ENCODE data around the gene HEPACAM.
"Not testable (repeated sequence)": the region's sequence is repeated elsewhere in the genome, so short reads cannot be mapped to it uniquely, and the experiment has no call there.

Gene HEPACAM, protein sequence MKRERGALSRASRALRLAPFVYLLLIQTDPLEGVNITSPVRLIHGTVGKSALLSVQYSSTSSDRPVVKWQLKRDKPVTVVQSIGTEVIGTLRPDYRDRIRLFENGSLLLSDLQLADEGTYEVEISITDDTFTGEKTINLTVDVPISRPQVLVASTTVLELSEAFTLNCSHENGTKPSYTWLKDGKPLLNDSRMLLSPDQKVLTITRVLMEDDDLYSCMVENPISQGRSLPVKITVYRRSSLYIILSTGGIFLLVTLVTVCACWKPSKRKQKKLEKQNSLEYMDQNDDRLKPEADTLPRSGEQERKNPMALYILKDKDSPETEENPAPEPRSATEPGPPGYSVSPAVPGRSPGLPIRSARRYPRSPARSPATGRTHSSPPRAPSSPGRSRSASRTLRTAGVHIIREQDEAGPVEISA

DNA sequence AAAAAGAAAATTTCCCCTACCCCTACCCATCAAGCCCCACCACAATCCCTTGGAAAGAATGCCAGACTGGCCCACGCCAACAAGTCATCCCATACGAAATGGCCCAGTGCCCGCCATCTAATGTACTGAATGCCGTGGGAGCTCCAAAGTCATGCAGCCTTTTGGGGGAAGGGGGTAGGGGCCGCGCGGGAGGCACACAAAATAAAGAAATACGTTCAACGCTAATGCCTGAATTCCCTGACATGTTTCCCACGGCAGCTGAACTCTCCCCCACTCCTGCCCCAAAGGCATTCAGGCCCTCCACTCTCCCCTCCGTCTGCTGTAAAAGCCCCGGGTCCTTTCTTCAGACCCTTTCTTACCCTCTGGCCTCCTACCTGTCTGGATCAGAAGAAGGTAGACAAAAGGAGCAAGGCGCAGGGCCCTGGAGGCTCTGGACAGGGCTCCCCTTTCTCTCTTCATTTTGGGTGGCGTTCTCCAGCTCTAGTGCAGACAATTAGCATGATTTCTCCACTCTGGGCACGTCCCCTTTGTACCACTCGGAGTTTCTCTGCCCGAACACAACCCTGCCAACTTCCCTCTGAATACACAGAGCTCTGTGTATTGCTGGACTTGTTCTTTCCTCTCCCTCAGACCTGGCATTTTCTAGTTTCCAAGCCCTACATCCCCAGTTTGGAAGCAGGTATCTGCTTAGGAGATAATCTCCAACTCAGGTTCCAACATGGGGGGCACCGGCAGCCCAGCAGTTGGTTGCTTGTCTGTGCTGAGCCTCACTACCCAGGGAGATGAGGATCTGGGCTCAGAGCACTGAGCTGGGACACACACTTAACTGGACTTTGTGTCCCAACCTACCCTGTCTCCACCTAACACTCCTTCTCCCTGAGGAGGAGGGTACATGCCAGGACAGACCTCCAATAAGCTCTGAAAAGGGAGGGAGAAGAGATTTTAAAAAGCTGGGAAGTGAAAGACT lies at the start of gene HEPACAM:
Gene HEPACAM, minus strand, starts transcription at position 500 of the 967 bp plus-strand sequence. Its CDS starts 41 bp downstream, at position 459.
- no peak for DNase-seq (ENCODE audit: low read depth)

DNA sequence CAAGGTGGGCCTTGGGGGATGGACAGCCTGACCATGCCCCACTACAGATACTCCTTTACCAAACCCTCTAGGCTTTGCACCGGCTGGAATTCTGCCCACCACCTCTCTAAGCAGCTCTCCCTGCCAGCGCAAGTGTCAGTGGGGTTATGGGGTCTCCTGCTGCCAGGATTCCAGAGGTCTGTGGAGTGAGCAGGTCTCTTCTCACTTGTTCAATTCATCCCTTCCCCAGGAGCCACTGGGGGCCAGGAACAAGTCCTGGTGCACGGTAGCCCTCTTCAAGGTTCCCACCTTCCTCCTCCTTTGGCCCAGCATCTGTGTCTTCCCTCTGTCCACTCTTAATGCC lies 48.6 kb upstream of the HEPACAM start:
- DNase-seq (ENCODE audit: low read depth): no peak

DNA sequence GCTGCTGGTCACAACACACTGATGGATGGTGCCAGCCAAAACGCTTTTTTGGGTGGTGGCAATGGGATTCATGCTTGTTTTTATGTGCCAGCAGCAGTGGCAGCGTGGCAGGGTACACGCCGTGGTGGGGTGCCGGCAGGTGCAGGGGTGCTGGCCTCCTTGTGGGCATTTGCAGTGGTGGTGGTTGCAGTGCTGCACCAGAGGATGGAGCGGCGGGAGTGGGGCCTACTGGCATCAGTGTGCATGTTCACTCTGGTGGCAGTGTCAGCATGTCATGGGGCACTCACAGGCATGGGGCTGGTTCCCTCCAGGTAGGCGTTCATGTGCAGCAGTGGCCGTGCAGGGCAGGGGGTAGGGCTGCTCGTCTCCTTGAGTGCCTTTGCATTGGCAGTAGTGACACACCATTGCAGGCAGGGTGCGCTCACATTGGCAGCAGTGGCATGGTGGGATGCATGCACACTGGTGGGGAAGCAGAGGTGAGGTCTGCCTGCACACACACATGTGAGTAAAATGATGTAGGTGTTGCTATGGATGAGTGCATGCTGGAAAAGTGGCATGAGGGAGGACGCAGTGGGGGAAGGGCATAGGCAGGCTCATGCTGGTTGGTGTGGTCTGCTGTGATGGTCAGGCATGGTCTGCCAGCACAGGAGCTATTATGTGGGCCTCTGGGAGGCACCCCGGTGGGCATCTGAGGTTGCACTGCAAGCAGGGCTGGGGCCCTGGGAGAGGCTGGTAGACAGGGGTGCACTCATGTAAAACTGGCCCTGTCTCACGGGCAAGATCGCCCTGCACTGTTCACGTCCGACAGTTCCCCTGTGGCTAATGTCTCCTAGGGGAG lies 48.0 kb upstream of the HEPACAM start:
- no peak for DNase-seq (ENCODE audit: low read depth)

DNA sequence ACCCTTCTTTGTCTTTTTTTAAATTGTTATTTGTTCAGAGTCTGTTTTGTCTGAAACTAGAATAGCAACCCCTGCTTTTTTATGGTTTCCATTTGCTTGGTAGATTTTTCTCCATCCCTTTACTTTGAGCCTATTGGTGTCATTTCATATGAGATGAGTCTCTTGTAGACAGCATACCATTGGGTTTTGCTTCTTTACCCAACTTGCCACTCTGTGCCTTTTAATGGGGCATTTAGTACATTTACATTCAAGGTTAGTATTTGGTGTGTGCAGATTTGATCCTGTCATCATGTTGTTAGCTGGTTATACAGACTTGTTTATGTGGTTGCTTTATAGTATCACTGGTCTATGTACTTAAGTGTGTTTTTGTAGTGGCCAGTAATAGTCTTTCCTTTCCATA lies 46.2 kb upstream of the HEPACAM start:
- DNase-seq (ENCODE audit: low read depth): no peak

DNA sequence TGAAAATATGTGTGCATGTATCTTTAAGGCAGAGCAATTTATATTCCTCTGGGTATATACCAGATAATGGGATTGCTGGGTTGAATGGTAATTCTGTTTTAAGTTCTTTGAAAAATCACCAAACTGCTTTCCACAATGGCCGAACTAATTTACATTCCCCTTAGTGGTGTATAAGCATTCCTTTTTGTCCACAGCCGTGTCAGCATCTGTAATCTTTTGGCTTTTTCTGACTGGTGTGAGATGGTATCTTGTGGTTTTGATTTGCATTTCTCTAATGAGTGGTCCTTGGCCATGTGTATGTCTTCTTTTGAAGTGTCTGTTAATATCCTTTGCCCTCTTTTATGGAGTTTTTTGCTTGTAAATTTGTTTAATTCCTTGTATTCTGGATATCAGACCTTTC lies 42.5 kb upstream of the HEPACAM start:
- no peak for DNase-seq (ENCODE audit: low read depth)

DNA sequence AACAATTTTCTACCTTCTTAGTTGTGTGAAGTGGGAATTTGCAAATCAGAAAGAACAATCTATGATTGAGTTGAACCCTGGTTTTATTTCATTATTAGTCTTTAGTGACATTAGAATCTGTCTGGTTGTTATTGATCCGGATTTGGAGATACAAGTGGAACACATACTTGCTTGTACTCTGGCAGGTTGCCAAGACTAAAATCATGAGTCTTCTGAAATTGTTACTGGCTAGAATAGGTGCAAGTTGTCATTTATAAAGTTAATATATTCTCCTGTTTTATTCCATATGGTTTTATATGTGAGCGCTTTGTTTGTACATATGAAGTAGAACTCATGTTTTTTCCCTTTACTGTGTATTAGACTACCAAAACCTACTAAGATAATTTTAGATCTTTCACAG lies 41.2 kb upstream of the HEPACAM start:
- no peak for DNase-seq (ENCODE audit: low read depth)

DNA sequence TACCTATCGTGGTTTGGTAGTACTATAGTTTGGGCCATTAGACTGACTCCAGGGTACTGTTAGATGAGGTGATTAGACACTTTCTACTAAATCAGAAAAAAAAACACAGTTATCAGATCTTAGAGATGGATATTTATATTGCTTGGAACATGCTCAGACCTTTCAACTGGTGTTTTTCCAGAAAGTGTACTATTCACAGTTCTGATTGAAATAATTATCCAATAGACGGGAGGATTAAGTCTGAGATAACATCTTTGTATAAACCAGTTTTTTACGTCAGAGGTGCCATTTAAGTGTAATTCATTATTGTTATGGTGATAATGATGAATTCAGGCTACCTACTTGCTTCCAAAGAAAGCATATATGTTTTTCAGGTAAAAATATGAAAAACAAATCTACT lies 40.7 kb upstream of the HEPACAM start:
- no peak for DNase-seq (ENCODE audit: low read depth)

DNA sequence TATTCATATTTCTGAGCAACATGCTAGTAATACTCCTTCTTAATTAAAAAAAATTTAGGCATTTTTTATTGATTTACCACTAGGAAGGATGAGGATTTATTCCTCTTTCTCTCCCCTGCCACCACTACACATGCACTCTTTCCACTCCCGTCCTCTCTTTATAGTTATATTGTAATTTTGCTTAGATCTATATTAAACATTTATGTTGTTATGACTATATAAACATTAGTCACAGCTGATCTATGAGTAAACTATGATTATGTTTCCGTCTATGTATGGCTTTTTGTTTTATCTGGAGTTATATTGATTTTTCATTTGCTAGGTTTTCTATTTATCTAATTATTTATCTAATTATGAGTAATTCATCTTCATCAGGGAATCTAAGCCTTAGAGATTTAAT lies 36.0 kb upstream of the HEPACAM start:
- no peak for DNase-seq (ENCODE audit: low read depth)

DNA sequence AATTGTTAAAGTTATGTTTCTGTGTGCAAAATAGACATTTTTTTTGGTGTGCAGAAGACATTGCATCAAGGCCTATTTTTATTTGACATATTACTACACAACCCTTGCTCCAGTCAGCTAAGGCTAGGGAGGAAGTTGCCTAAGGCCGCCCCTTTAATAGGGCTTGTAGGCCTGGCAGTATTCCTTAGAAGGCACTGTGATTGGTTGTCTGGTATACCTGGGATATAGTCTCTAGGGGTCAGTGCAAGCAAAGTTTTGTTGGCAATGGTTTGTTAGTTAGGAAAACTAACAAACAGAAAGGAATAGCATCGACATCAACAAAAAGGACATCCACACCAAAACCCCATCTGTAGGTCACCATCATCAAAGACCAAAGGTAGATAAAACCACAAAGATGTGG lies 35.1 kb upstream of the HEPACAM start:
- peak; percentile 42 for DNase-seq (ENCODE audit: low read depth)

DNA sequence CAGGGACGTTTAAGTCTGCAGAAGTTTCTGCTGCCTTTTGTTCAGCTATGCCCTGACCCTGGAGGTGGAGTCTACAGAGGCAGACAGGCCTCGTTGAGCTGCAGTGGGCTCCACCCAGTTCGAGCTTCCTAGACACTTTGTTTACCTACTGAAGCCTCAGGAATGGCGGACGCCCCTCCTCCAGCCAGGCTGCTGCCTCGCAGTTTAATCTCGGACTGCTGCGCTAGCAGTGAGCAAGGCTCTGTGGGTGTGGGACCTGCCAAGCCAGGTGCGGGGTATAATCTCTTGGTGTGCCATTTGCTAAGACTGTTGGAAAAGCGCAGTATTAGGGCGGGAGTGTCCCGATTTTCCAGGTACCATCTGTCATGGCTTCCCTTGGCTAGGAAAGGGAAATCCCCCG lies 32.4 kb upstream of the HEPACAM start:
- not testable (repeated sequence) for DNase-seq (ENCODE audit: low read depth)

DNA sequence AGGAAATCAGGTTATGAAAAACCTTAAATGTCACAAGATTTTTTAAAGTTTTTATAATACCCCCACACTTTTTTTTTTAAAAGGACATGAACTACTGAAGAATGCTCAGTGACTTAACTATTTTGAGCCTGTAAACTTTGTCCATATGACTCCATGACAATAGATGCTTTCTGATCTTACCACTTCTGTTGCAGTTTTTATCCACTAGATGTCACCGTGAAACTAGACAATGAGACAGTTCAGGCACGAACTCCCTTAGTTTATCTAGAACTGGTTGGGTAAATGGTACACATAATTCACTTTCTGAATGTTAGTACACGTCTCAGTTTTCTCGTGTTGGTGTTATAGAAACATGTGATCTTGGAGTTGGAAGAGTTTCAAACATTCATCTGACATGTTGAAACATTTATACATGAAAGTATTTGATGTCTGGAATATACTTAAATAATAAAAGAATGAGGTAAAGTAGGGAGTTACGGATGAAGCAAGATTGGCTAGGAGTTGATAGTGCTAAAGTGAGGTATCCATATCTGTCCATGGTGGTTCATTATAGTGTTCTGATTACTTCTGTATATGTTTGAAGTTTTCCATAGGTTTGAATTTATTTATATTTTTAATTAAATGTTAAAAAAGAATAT lies 26.2 kb upstream of the HEPACAM start:
- peak; percentile 74 for DNase-seq (ENCODE audit: low read depth)

DNA sequence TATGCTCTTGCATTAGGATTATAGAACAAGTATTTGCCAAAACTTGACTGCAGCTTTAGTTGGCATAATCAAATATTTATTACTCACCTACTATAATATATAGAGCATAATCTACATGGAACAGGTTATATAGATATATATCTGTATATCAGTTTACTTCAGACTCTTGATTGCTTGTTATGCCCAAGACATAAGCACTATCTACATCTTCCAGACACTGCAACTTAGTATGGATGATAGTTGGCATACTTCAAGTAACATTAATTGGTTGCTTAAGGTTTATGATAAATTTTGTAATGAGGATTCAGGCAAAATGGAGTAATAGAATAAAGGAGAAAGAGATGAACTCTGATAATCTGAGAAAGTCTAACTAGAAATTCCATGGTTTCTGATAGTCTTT lies 19.2 kb upstream of the HEPACAM start:
- no peak for DNase-seq (ENCODE audit: low read depth)

DNA sequence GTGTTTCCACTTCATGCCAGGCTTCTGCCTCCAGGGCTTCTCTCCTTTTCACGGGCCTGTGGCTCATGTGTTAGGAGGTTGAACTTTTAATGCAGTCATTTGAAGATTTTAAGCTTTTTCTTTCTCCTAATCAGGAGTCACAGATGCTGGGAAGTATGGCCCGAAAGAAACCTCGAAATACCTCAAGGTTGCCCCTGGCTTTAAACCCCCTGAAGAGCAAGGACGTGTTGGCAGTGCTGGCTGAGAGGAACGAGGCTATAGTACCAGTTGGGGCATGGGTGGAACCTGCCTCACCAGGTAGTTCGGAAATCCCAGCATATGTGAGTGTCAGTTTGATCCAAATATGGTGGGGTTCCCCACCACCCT lies 18.7 kb upstream of the HEPACAM start:
- no peak for DNase-seq (ENCODE audit: low read depth)

DNA sequence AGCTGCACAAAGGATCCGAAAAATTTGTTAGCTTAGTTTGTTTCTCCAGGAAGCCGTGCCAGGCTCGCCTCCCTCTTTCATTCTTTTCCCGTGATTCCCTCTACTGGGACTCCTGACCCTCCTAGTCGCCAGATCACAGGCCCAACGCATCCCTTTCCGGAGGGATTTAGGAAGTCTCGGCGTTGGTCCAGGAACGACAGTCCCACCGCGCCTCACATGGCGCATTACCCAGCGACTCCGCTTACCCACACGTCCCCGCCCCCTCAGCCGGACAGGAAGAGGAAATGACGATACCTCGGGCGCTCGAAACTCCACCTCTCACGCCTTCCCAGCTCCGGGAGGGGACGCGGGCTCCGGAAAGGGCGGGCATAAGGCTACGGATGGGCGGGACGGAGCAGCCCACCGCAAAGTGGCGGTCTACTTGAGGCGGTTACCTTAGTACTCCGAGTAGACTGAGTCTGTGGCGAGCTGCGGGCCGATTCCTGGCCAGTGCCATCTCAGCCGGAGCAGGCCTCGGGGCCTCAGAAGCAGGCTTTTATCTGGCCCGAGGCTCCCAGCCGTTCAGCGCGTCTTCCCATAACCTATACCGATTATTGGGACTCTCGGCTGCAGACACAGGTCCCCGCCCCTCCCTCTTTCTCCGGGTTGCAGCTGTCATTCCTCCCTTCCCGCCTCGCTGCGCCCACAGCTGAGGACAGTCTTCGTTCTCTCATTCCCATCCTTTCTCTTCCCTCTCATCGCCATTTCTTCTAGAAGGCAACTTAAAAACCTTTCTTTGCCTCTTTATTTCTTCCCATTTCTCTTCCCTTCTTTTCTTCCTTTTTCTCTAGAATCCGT lies 18.1 kb upstream of the HEPACAM start, which contains the start of gene CCDC15:
Gene CCDC15, plus strand, starts transcription at position 450 of the 837 bp plus-strand sequence. CDS start 531 bp downstream, outside the sequence.
- peak; percentile 96 for DNase-seq (ENCODE audit: low read depth)

DNA sequence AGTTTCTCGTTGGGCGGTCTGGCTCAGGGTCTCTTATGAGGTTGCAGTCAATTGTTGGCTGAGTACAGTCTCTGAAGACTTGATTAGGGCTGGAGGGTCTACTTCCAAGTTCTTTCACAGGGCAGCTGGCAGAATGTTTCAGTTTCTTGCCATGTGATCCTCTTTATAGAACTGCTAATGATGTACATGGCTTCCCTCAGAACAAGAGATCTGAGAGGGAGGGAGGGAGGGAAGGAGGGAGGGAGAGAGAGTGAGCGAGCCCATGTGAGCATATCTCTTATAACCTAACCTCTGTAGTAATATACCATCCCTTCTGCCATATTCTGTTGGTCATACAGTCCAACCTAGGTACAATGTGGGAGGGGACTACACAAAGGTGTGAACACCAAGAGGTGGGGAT lies 15.5 kb upstream of the HEPACAM start:
- no peak for DNase-seq (ENCODE audit: low read depth)

DNA sequence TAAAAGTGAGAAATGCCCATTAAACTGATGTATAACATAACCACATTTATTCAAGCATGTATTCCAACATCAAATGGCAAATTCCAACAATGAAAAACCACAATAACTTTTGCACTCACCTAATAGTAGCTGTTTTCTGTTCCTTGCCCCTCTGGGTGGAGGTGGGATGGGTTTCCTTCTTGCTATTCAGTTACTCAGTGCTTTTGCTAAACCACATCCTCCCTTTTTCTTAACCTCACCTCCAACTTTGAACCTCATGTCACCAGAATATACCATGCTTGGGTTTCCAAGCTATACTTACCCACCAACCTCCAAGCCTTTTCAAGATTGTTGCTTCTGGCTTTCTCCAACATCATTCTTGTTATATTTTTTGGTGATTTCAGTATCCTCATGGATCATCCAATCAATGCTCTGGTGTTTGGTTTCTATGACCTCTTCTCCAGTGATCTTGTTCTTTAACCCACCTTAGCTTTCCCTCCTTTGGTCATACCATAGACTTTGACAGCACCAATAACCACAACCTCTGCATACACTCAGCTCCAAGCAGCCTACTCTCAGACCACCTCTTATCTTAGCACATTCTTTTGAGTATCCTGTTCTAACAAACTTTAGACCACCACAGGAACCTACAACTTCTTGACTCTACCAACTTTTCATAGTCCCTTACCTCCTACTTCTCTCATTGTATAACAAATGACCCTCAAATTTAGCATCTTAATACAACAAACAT lies 14.9 kb upstream of the HEPACAM start:
- DNase-seq (ENCODE audit: low read depth): no peak

DNA sequence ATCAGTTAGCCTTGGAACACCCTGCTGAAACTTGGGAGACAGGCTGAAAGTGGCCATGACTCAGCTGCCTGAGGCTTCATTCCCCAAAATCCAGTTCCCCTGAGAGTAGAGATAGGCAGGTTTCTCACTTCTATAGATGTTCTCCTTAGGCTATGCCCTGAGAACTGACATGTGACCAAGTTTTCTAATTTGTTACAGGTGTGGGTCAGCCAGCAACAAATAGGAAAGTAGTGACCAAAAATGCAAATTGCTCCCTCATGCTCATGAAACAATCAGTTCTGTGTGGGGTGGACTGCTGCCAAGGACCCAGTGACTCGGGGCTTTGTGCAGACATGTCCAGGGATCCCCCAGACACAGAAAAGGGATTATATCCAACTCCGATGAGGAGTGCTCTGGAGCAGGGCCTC lies 10.9 kb upstream of the HEPACAM start:
- peak; percentile 36 for DNase-seq (ENCODE audit: low read depth)

DNA sequence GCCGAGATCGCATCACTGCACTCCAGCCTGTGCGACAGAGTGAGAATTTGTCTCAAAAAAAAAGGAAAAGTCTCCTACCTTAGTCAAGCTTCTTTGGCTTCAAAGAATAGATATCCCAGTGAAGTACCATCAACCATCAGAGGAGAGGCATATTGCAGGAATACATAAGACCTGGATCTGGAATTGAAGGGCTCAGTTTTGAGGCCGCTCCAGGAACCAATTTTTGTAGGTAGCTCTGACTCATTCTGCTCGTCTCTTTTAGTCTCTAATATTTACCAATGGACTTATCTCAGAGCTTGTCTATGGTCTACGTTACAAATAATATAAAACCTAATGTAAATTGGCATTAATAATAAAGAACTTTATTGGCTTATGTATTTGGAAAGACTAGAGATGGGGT lies 10.0 kb upstream of the HEPACAM start:
- no peak for DNase-seq (ENCODE audit: low read depth)

DNA sequence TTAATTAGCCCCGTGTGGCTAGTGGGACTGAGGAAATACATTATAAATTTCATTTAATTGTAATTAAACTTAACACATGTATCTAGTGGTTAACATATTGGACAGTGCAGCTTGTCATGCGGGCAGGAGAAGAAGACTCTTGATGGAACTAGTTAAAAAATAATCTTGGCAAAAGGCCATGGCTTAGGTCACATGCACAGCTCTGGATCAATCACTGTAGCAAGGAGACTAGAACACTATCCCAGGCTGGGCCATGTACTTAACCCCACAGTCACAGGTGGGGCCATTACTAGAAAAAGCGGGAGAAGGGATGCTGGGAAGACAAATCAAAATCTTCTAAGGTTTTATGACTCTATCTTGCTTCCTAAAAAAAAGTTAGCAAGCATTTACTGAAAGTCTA lies 8.7 kb upstream of the HEPACAM start:
- no peak for DNase-seq (ENCODE audit: low read depth)

DNA sequence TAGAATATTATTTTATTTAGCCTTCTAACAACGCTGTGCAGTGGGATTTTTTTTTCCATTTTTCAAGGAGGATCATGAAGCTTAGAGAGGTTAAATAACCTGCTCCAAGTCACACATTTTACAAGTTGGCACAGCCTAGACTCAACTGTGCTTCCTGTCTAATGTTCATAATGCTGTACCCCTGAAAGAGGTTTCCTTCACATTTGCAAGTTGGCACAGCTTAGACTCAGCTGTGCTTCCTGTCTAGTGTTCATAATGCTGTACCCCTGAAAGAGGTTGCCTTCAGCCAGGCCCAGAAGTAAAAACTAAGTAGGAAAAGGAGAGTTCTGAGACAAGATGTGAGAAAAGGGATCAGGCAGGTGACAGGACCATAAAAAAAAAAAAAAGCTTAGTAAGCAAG lies 7.9 kb upstream of the HEPACAM start:
- no peak for DNase-seq (ENCODE audit: low read depth)
